Measurements from ENCODE around the gene ZNF18. TPM values are rescaled to one million over a fixed set of nuclear protein-coding genes. Genes with fewer than 3 reads are reported as not detected.
A peak's percentile ranks its signal among the peaks of the same experiment; 100 is the strongest.

ZNF18 gene, protein sequence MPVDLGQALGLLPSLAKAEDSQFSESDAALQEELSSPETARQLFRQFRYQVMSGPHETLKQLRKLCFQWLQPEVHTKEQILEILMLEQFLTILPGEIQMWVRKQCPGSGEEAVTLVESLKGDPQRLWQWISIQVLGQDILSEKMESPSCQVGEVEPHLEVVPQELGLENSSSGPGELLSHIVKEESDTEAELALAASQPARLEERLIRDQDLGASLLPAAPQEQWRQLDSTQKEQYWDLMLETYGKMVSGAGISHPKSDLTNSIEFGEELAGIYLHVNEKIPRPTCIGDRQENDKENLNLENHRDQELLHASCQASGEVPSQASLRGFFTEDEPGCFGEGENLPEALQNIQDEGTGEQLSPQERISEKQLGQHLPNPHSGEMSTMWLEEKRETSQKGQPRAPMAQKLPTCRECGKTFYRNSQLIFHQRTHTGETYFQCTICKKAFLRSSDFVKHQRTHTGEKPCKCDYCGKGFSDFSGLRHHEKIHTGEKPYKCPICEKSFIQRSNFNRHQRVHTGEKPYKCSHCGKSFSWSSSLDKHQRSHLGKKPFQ
- 5.6 TPM for polyA plus RNA-seq (2013, experiment 1 of 2)
- 6.4 TPM for polyA plus RNA-seq (2013, experiment 2 of 2)

DNA sequence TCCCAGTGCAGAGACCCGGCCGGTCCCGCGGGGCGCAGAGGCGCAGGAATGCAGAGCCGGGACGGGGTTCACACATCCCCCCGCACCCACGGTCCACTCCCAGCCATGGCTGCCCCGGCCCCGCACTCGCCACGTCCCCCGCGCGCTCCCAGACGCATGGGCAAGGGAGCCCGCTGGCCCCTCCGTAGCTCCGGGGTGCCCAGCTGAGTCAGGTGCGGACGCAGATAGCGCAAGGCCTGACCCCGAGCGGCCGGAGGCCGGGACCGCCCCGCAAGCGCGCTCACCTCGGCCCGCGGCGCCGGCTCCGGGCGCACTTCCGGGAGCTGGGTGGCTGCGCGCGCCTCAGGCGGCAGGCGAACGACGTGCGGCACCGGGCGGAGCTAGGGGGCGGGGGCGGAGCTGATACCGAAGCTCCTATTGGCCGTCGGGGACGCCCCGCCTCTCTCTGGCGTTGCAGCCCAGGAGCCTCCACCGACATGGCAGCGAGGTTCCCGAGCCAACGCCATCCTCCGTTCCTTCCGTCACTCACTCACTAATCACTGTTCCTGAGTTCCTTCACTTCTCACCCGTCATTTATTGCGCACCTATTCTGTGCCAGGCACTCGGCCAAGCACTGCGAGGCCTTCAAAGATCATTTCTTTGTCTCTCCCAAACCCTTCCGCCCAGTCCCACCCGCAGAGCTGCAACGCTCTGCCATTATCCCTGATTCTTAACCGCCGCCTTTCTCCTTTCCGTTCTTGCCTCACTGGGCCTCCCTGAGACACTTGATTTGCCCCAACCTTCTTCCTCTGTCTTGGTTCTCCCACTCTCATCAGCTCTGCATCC lies at the start of gene ZNF18:
ZNF18 (minus strand) TSS at position 329 of the 825 bp plus-strand sequence. CDS start 4,646 bp downstream, outside the sequence.
- Histone ChIP-seq H3K27ac (ENCODE audit: low read depth, low read length, severe bottlenecking) (peak within 1 kb of the TSS; percentile 85), H3K9me3 (ENCODE audit: control insufficient read depth, low read length) (no peaks in the 10 kb centered on the region), H3K4me3 (ENCODE audit: extremely low read depth, insufficient read depth, low read length, poor library complexity, severe bottlenecking) (peak within 1 kb of the TSS; percentile 87), H3K4me1 (ENCODE audit: control insufficient read depth, insufficient read depth, low read length, poor library complexity, severe bottlenecking) (peaks cover 2% of the 10 kb centered on the region), H3K36me3 (ENCODE audit: control insufficient read depth, insufficient read depth, low read length) (no peaks in the 10 kb centered on the region)
- 1 to 2% methylated on average over 63 to 64 of the region's 74 CpGs for WGBS, 2 experiments (ENCODE audit: insufficient coverage in 2 of 2)

DNA sequence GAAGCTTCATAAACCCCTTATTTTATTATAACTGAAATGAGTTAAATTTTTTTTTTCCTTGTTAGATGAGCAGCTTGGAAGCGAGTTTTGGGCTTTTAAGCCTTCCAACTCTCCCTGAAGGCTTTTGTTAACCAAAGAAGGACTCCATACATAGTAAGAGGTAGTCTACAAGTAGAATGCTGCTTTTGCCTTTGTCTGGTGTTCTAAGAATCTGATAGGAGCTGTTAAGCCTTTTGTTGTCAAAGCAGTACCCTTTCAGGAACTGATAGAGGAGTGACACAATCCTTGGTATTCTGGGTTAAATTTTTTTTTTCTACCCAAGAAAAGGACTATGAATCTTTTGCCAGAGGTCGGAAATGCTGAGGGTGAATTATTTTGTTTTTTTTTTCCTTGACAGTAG lies 49.5 kb upstream of the ZNF18 start:
- Histone ChIP-seq H3K4me3 (ENCODE audit: extremely low read depth, insufficient read depth, low read length, poor library complexity, severe bottlenecking) (no peak overlapping the region), H3K27ac (ENCODE audit: low read depth, low read length, severe bottlenecking) (no peak overlapping the region), H3K9me3 (ENCODE audit: control insufficient read depth, low read length) (no peaks in the 10 kb centered on the region), H3K36me3 (ENCODE audit: control insufficient read depth, insufficient read depth, low read length) (no peaks in the 10 kb centered on the region), H3K4me1 (ENCODE audit: control insufficient read depth, insufficient read depth, low read length, poor library complexity, severe bottlenecking) (peaks cover 9% of the 10 kb centered on the region)
- no CpG with 5 or more reads among the region's 2 CpGs for WGBS, 2 experiments (ENCODE audit: insufficient coverage in 2 of 2)

GRCh38 chr17:12043702-12044101 lies 46.4 kb upstream of the ZNF18 start:
- 83 to 100% methylated on average over 1 to 2 of the region's 6 CpGs for whole genome bisulfite sequencing, 2 experiments (ENCODE audit: insufficient coverage in 2 of 2)
- H3K9me3 ChIP-seq (ENCODE audit: control insufficient read depth, low read length): no peaks in the 10 kb centered on the region
- no peak overlapping the region for H3K4me3 ChIP-seq (ENCODE audit: extremely low read depth, insufficient read depth, low read length, poor library complexity, severe bottlenecking)
- no peaks in the 10 kb centered on the region for H3K36me3 ChIP-seq (ENCODE audit: control insufficient read depth, insufficient read depth, low read length)
- peaks cover 9% of the 10 kb centered on the region for H3K4me1 ChIP-seq (ENCODE audit: control insufficient read depth, insufficient read depth, low read length, poor library complexity, severe bottlenecking)
- H3K27ac ChIP-seq (ENCODE audit: low read depth, low read length, severe bottlenecking): no peak overlapping the region

GRCh38 chr17:12041312-12041711 lies 44.0 kb upstream of the ZNF18 start:
- WGBS, 2 experiments (ENCODE audit: insufficient coverage in 2 of 2): 93% methylated on average over 3 of the region's 3 CpGs; no CpG with 5 or more reads in 1 of the 2 experiments
- H3K36me3 ChIP-seq (ENCODE audit: control insufficient read depth, insufficient read depth, low read length): no peaks in the 10 kb centered on the region
- no peaks in the 10 kb centered on the region for H3K9me3 ChIP-seq (ENCODE audit: control insufficient read depth, low read length)
- peaks cover 2% of the 10 kb centered on the region for H3K4me1 ChIP-seq (ENCODE audit: control insufficient read depth, insufficient read depth, low read length, poor library complexity, severe bottlenecking)
- H3K4me3 ChIP-seq (ENCODE audit: extremely low read depth, insufficient read depth, low read length, poor library complexity, severe bottlenecking): no peak overlapping the region
- H3K27ac ChIP-seq (ENCODE audit: low read depth, low read length, severe bottlenecking): no peak overlapping the region

- no peaks in the 10 kb centered on the region for H3K4me1 ChIP-seq (ENCODE audit: control insufficient read depth, insufficient read depth, low read length, poor library complexity, severe bottlenecking)
- no peaks in the 10 kb centered on the region for H3K36me3 ChIP-seq (ENCODE audit: control insufficient read depth, insufficient read depth, low read length)
- no peak overlapping the region for H3K4me3 ChIP-seq (ENCODE audit: extremely low read depth, insufficient read depth, low read length, poor library complexity, severe bottlenecking)
- H3K27ac ChIP-seq (ENCODE audit: low read depth, low read length, severe bottlenecking): no peak overlapping the region
- 92 to 95% methylated on average over 2 to 3 of the region's 3 CpGs for WGBS, 2 experiments (ENCODE audit: insufficient coverage in 2 of 2)
- no peaks in the 10 kb centered on the region for H3K9me3 ChIP-seq (ENCODE audit: control insufficient read depth, low read length)
These were observed 43.2 kb upstream of the ZNF18 start for GRCh38 chr17:12040478-12040877.

DNA sequence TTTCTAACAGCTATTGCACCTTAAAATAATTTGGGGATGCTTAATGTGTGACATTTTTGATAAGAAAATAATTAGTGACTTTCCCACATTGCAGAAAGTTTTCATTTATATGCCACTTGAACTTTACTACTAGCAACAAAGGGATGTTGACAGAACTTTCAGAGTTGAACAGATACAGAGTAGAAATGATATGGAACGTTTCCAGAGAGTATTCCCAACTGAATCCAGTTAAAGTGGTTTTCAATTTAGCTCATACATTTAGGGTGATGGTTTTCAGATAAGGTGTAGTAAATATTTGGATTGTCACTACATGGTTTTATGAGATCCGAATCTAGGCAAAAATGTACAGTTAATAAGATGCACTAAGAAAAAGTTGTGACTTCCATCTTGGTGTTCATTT lies 40.7 kb upstream of the ZNF18 start:
- no peaks in the 10 kb centered on the region for H3K9me3 ChIP-seq (ENCODE audit: control insufficient read depth, low read length)
- H3K27ac ChIP-seq (ENCODE audit: low read depth, low read length, severe bottlenecking): no peak overlapping the region
- WGBS, 2 experiments (ENCODE audit: insufficient coverage in 2 of 2): 80 to 89% methylated on average over 2 of the region's 2 CpGs
- no peak overlapping the region for H3K4me3 ChIP-seq (ENCODE audit: extremely low read depth, insufficient read depth, low read length, poor library complexity, severe bottlenecking)
- peaks cover 10% of the 10 kb centered on the region for H3K36me3 ChIP-seq (ENCODE audit: control insufficient read depth, insufficient read depth, low read length)
- H3K4me1 ChIP-seq (ENCODE audit: control insufficient read depth, insufficient read depth, low read length, poor library complexity, severe bottlenecking): no peaks in the 10 kb centered on the region

DNA sequence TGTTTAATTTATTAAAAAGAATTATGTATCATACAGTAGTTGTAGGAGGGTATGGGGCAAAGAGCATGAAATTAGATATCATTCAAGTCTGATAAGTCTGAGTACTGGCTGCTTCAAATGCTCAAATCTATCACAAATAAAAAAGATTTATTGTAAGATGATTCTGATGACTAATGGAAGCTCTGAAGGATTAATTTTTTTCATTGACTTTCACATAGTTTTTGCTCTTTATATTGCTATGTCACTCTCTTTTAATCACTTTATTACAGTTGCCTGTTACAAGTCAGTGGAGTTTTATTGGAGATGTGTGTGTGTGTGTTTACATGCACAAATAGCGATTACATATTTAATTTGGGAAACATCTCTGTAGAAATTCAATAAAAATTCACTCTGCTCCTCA lies 38.4 kb upstream of the ZNF18 start:
- Histone ChIP-seq H3K27ac (ENCODE audit: low read depth, low read length, severe bottlenecking) (no peak overlapping the region), H3K4me1 (ENCODE audit: control insufficient read depth, insufficient read depth, low read length, poor library complexity, severe bottlenecking) (no peaks in the 10 kb centered on the region), H3K4me3 (ENCODE audit: extremely low read depth, insufficient read depth, low read length, poor library complexity, severe bottlenecking) (no peak overlapping the region), H3K36me3 (ENCODE audit: control insufficient read depth, insufficient read depth, low read length) (peaks cover 10% of the 10 kb centered on the region), H3K9me3 (ENCODE audit: control insufficient read depth, low read length) (no peaks in the 10 kb centered on the region)
- no CpG with 5 or more reads among the region's 1 CpG for WGBS, 2 experiments (ENCODE audit: insufficient coverage in 2 of 2)

- no peaks in the 10 kb centered on the region for H3K4me1 ChIP-seq (ENCODE audit: control insufficient read depth, insufficient read depth, low read length, poor library complexity, severe bottlenecking)
- no peak overlapping the region for H3K27ac ChIP-seq (ENCODE audit: low read depth, low read length, severe bottlenecking)
- H3K9me3 ChIP-seq (ENCODE audit: control insufficient read depth, low read length): no peaks in the 10 kb centered on the region
- H3K36me3 ChIP-seq (ENCODE audit: control insufficient read depth, insufficient read depth, low read length): peaks cover 10% of the 10 kb centered on the region
- WGBS, 2 experiments (ENCODE audit: insufficient coverage in 2 of 2): 100% methylated on average over 1 to 3 of the region's 4 CpGs
- no peak overlapping the region for H3K4me3 ChIP-seq (ENCODE audit: extremely low read depth, insufficient read depth, low read length, poor library complexity, severe bottlenecking)
These were observed 37.3 kb upstream of the ZNF18 start for GRCh38 chr17:12034538-12034937.

- 92% methylated on average over 1 of the region's 2 CpGs; no CpG with 5 or more reads in 1 of the 2 experiments for WGBS, 2 experiments (ENCODE audit: insufficient coverage in 2 of 2)
- Histone ChIP-seq H3K4me3 (ENCODE audit: extremely low read depth, insufficient read depth, low read length, poor library complexity, severe bottlenecking) (no peak overlapping the region), H3K27ac (ENCODE audit: low read depth, low read length, severe bottlenecking) (no peak overlapping the region), H3K36me3 (ENCODE audit: control insufficient read depth, insufficient read depth, low read length) (peaks cover 10% of the 10 kb centered on the region), H3K9me3 (ENCODE audit: control insufficient read depth, low read length) (no peaks in the 10 kb centered on the region), H3K4me1 (ENCODE audit: control insufficient read depth, insufficient read depth, low read length, poor library complexity, severe bottlenecking) (peaks cover 10% of the 10 kb centered on the region)
These were observed 31.3 kb upstream of the ZNF18 start for GRCh38 chr17:12028611-12029010.

DNA sequence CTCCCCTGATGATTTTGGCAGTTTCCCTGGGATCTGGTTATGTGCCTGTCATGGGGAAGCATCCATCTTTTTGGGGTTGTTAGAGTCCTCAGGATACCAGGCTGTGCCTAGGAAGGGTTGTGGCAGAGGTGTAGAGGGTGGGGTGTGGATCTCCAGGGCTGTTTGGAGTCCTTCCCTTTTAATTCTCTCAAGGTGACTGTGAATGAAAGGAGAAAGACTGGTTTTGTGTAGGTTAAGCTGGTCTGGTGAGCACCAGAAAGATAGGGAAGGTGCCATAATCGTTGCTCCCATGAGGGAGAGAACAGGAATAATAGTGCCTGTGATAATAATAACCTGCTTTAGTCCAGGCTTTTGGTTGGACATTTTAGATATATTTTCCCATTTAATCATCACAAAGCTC lies 30.4 kb upstream of the ZNF18 start:
- Histone ChIP-seq H3K9me3 (ENCODE audit: control insufficient read depth, low read length) (no peaks in the 10 kb centered on the region), H3K27ac (ENCODE audit: low read depth, low read length, severe bottlenecking) (no peak overlapping the region), H3K36me3 (ENCODE audit: control insufficient read depth, insufficient read depth, low read length) (peaks cover 10% of the 10 kb centered on the region), H3K4me3 (ENCODE audit: extremely low read depth, insufficient read depth, low read length, poor library complexity, severe bottlenecking) (no peak overlapping the region), H3K4me1 (ENCODE audit: control insufficient read depth, insufficient read depth, low read length, poor library complexity, severe bottlenecking) (peaks cover 10% of the 10 kb centered on the region)
- WGBS, 2 experiments (ENCODE audit: insufficient coverage in 2 of 2): 100% methylated on average over 1 of the region's 1 CpG; no CpG with 5 or more reads in 1 of the 2 experiments

Data from mesodermal cell (in vitro differentiated cells).